Effector CD8-positive, alpha-beta T cell (primary cell): Measurements from ENCODE around the gene RMND5B.
"Not testable (repeated sequence)": the region's sequence is repeated elsewhere in the genome, so short reads cannot be mapped to it uniquely, and the experiment has no call there.

Experiments used
- DNase-seq: peaks from one replicate; lab custom pipeline; 2025; lab: John Stamatoyannopoulos, UW

RMND5B gene

GRCh38 chr5:178170455-178170854 is 39.6 kb downstream of the RMND5B start:
- no peak for DNase-seq

- DNase-seq: no peak
Observed at GRCh38 chr5:178174456-178174855, 43.6 kb downstream of the RMND5B start.

GRCh38 chr5:178176791-178177190 is 46.0 kb downstream of the RMND5B start:
- no peak for DNase-seq

GRCh38 chr5:178177569-178177968 is 46.8 kb downstream of the RMND5B start:
- no peak for DNase-seq

GRCh38 chr5:178180141-178180863 is 49.5 kb downstream of the RMND5B start:
- no peak for DNase-seq

GRCh38 chr5:178182158-178182876 is 51.5 kb downstream of the RMND5B start:
- DNase-seq: no peak

DNA sequence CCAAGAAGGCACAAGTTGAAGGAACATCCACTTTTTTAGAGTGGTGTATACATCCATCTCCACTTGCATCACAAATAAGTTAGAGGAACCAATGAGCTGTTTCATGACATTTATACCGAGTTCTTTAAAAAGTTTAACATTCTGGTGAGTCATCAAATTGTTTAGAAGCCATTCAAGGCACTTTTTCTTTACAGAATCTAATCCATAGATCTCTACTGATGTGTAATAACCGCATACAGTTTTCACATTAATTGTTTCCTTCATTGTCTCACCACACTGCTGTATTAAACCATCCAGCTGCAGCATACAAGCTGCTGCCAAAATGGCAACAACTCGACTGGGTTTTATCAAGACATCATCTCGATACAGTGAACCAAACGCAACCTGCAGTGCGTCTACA is 55.6 kb downstream of the RMND5B start:
- no peak for DNase-seq

DNA sequence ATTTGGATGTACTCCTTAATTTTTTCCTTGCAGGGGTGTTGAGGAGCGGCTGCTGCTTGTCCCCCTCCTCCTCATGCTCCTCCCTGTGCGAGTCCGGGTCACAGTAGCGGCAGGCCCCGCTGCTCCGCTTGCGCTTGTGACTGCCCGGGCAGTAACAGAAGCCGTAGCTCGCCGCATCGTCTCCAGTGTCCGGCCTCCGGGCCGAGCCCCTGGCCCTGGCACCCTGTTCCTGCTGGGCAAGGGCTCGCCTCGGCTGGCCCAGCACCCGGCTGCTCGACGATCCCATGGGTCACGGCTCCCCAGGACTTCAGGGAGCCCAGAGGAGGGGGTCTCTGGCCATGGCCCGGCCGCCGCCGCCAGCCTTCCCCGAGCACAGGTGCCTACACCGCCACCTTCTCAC is 56.2 kb downstream of the RMND5B start, which contains the start of gene GMCL2:
Gene GMCL2 (minus strand): TSS at position 358 of the 400 bp plus-strand sequence. CDS start 72 bp downstream, at position 286.
- DNase-seq: no peak

- no peak for DNase-seq
Observed at GRCh38 chr5:178189433-178189832, 58.6 kb downstream of the RMND5B start.

GRCh38 chr5:178191661-178192060 is 60.8 kb downstream of the RMND5B start:
- no peak for DNase-seq

GRCh38 chr5:178192244-178192643 is 61.4 kb downstream of the RMND5B start:
- no peak for DNase-seq

- DNase-seq: no peak
Observed at GRCh38 chr5:178192787-178193186, 62.0 kb downstream of the RMND5B start.

- DNase-seq: no peak
Observed at GRCh38 chr5:178193251-178193809, 62.5 kb downstream of the RMND5B start.

GRCh38 chr5:178194026-178194425 is 63.2 kb downstream of the RMND5B start:
- no peak for DNase-seq

GRCh38 chr5:178196281-178196812 is 65.5 kb downstream of the RMND5B start:
- DNase-seq: no peak

DNA sequence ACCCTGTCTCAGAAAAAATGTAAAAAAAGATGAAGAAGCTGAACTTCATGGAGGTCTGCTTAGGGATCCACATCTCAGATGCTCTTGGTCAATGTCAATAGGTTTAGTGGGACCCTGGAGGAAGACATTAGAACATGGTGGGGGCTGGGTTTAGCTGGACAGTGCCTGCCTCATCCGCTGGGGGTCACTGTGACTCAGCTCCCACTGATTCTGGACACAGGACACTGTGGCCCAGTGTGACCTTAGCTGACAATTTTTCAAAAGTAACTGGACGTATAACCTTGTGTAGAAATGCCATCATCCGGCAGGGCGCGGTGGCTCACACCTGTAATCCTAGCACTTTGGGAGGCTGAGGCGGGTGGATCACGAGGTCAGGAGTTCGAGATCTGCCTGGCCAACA is 66.2 kb downstream of the RMND5B start:
- DNase-seq: no peak

DNA sequence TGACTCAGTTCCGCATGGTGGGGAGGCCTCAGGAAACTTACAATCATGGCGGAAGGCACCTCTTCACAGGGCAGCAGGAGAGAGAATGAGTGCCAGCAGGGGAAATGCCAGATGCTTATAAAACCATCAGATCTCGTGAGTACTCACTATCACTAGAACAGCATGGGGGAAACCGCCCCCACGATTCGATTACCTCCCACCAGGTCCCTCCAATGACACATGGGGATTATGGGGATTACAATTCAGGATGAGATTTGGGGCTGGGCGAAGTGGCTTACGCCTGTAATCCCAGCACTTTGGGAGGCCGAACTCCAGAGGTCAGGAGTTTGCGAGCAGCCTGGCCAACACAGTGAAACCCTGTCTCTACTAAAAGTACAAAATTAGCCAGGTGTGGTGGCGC is 67.3 kb downstream of the RMND5B start:
- not testable (repeated sequence) for DNase-seq

DNA sequence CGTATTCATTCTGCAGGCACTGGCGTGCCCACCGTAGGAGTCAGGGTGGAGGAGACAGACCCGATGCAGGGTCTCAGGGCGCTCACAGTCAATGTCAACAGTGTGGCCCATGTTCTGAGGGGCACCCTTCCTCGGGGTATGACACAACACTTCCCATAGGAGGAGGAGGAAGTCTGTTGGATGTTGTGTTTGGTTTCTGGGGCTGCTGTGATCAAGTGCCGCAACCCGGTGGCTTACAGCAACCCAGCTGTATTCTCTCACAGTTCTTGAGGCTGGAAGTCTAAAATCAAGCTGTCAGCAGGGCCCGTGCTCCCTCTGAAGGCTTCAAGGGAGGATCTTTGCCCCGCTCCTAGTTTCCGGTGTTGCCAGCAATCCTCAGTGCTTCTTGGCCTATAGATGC is 67.9 kb downstream of the RMND5B start:
- no peak for DNase-seq

DNA sequence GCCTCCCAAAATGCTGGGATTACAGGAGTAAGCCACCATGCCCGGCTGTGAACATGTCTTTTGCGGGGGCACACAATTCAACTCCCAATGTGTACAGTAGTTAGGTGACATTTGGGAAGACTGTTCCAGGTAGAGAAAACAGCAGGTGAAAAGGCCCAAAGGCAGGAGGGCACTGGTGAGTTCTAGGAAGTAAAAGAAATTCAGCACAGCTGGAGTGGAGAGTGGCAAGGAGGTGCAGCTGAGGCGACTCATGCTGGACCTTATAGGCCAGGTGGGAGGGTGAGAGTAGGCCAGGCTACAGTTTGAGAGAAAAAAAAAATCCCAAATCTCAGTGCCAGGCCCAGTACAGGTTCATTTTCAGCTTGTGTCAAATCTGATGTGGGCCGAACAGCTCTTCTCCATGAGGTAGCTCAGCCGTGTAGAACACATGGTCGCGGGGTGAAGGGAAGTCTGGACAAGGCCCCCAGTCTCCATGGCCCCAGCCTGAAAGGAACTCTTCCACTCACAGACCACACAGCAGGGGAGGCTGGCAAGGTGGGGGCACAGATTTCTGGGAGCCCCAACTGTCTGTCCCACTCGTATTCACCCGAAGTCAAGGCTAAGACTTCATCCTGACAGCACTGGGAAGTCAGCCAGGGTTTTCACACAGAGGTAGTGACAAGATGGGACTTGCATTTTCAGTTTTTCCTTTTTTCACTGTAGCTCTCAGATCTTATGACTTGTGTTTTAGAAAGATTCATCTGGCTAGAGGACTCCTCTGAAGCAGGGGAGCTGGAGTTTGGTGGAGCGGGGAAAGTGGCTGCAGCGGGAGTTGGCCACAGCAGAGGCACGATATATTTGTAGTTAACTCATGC is 69.0 kb downstream of the RMND5B start:
- no peak for DNase-seq
